Urinary bladder (tissue), 4 donors: ENCODE results near the gene ZSCAN25. TPM values are rescaled to one million over a fixed set of nuclear protein-coding genes. Genes with fewer than 3 reads are reported as not detected.

Source experiments
- DNase-seq: peaks from one replicate; pipeline ENCODE4 v3.0.0-alpha.2; 2015; ENCODE audit errors: extremely low spot score
- H3K27ac ChIP-seq: one replicate; pipeline ENCODE4 v1.5.1; 2013; ENCODE audit warnings: low read depth, mild to moderate bottlenecking, moderate library complexity
- H3K36me3 ChIP-seq: one replicate; pipeline ENCODE4 v1.6.1; 2013; ENCODE audit warnings: mild to moderate bottlenecking, moderate library complexity; ENCODE audit not compliant: insufficient read depth
- H3K4me1 ChIP-seq: one replicate; pipeline ENCODE4 v1.6.1; 2013; ENCODE audit warnings: mild to moderate bottlenecking, moderate library complexity; ENCODE audit not compliant: insufficient read depth
- H3K4me3 ChIP-seq: one replicate; pipeline ENCODE4 v1.5.1; 2013; ENCODE audit warnings: low read depth, low read length
- WGBS: extraction: QIAGEN DNeasy Blood & Tissue Kit; methylation state at CpG from one replicate; pipeline ENCODE4 v1.1.7; 2013; 5-methylcytosine and 5-hydroxymethylcytosine counted together
- polyA plus RNA-seq: library from polyadenylated mRNA; stranded (reverse); fragments of 200-250 nt; gene quantifications from one replicate; pipeline ENCODE4 v1.2.3, GENCODE V29; 2013
- total RNA-seq: library from RNA; depleted of rRNA; stranded (reverse); fragments of >200 nt; gene quantifications from one replicate; pipeline ENCODE4 v1.2.3, GENCODE V29; 2014
- donor health status: healthy with polysubstance abuse.
- donor health status: healthy.

The ZSCAN25 gene
- total and polyA plus RNA-seq, 2 donors = 7.9 to 12.7 TPM

GRCh38 chr7:99599836-99600235 lies 16.9 kb upstream of the ZSCAN25 start:
- DNase-seq = no peak
- H3K36me3 ChIP-seq = no peaks in the 10 kb centered on the region
- no peak overlapping the region for H3K27ac ChIP-seq
- WGBS = 66% methylated on average over 4 of the region's 4 CpGs
- H3K4me1 ChIP-seq = no peaks in the 10 kb centered on the region
- H3K4me3 ChIP-seq = no peak overlapping the region

- no peaks in the 10 kb centered on the region for H3K36me3 ChIP-seq
- no peaks in the 10 kb centered on the region for H3K4me1 ChIP-seq
- DNase-seq = no peak
- no peak overlapping the region for H3K4me3 ChIP-seq
- no peak overlapping the region for H3K27ac ChIP-seq
- 57% methylated on average over 7 of the region's 7 CpGs for WGBS
Measured at GRCh38 chr7:99601656-99602310, 15.0 kb upstream of the ZSCAN25 start.

GRCh38 chr7:99605527-99605926 lies 11.2 kb upstream of the ZSCAN25 start:
- Histone ChIP-seq H3K4me3 (no peak overlapping the region), H3K27ac (no peak overlapping the region), H3K4me1 (no peaks in the 10 kb centered on the region), H3K36me3 (no peaks in the 10 kb centered on the region)
- DNase-seq = no peak
- WGBS = 94% methylated on average over 7 of the region's 7 CpGs

- no peak for DNase-seq
- Histone ChIP-seq H3K4me3 (no peak overlapping the region), H3K36me3 (no peaks in the 10 kb centered on the region), H3K4me1 (no peaks in the 10 kb centered on the region), H3K27ac (no peak overlapping the region)
- WGBS = 73% methylated on average over 8 of the region's 8 CpGs
Measured at GRCh38 chr7:99606531-99606930, 10.2 kb upstream of the ZSCAN25 start.

GRCh38 chr7:99607548-99607947 lies 9.2 kb upstream of the ZSCAN25 start:
- no peak overlapping the region for H3K4me3 ChIP-seq
- no peak for DNase-seq
- no peaks in the 10 kb centered on the region for H3K4me1 ChIP-seq
- H3K27ac ChIP-seq = no peak overlapping the region
- H3K36me3 ChIP-seq = no peaks in the 10 kb centered on the region
- 74% methylated on average over 9 of the region's 9 CpGs for WGBS

GRCh38 chr7:99614495-99614894 lies 2.3 kb upstream of the ZSCAN25 start:
- H3K4me1 ChIP-seq = peaks cover 2% of the 10 kb centered on the region
- no peak for DNase-seq
- H3K27ac ChIP-seq = no peak overlapping the region
- H3K36me3 ChIP-seq = no peaks in the 10 kb centered on the region
- no peak overlapping the region for H3K4me3 ChIP-seq
- 64% methylated on average over 3 of the region's 3 CpGs for WGBS

- H3K4me1 ChIP-seq = peaks cover 2% of the 10 kb centered on the region
- H3K36me3 ChIP-seq = no peaks in the 10 kb centered on the region
- WGBS = 90% methylated on average over 5 of the region's 5 CpGs
- H3K27ac ChIP-seq = no peak overlapping the region
- DNase-seq = no peak
- H3K4me3 ChIP-seq = peak overlapping the region; percentile 93
Measured at GRCh38 chr7:99615989-99616358, 772 bp upstream of the ZSCAN25 start.

GRCh38 chr7:99617192-99617781 lies 541 bp downstream of the ZSCAN25 start:
- Histone ChIP-seq H3K4me3 (peak overlapping the region; percentile 93), H3K27ac (peak overlapping the region; percentile 63), H3K4me1 (peaks cover 2% of the 10 kb centered on the region), H3K36me3 (no peaks in the 10 kb centered on the region)
- 16% methylated on average over 22 of the region's 22 CpGs for WGBS
- no peak for DNase-seq

GRCh38 chr7:99618726-99619125 lies 2.0 kb downstream of the ZSCAN25 start:
- H3K4me3 ChIP-seq = no peak overlapping the region
- 88% methylated on average over 3 of the region's 3 CpGs for WGBS
- no peak overlapping the region for H3K27ac ChIP-seq
- peaks cover 2% of the 10 kb centered on the region for H3K4me1 ChIP-seq
- no peaks in the 10 kb centered on the region for H3K36me3 ChIP-seq
- DNase-seq = no peak

- H3K36me3 ChIP-seq = peaks cover 2% of the 10 kb centered on the region
- WGBS = 94% methylated on average over 18 of the region's 18 CpGs
- no peak overlapping the region for H3K4me3 ChIP-seq
- no peak overlapping the region for H3K27ac ChIP-seq
- DNase-seq = no peak
- H3K4me1 ChIP-seq = peaks cover 2% of the 10 kb centered on the region
Measured at GRCh38 chr7:99619571-99620130, 2.9 kb downstream of the ZSCAN25 start.

GRCh38 chr7:99621271-99621670 lies 4.5 kb downstream of the ZSCAN25 start:
- WGBS = 92% methylated on average over 5 of the region's 5 CpGs
- Histone ChIP-seq H3K4me3 (no peak overlapping the region), H3K27ac (no peak overlapping the region), H3K4me1 (peaks cover 2% of the 10 kb centered on the region), H3K36me3 (peaks cover 3% of the 10 kb centered on the region)
- no peak for DNase-seq

GRCh38 chr7:99622596-99622995 lies 5.8 kb downstream of the ZSCAN25 start:
- no peak for DNase-seq
- WGBS = 95% methylated on average over 10 of the region's 10 CpGs
- no peaks in the 10 kb centered on the region for H3K4me1 ChIP-seq
- peaks cover 5% of the 10 kb centered on the region for H3K36me3 ChIP-seq
- H3K4me3 ChIP-seq = no peak overlapping the region
- H3K27ac ChIP-seq = no peak overlapping the region

- no peak for DNase-seq
- no peaks in the 10 kb centered on the region for H3K4me1 ChIP-seq
- peaks cover 6% of the 10 kb centered on the region for H3K36me3 ChIP-seq
- H3K27ac ChIP-seq = no peak overlapping the region
- no peak overlapping the region for H3K4me3 ChIP-seq
- WGBS = 88% methylated on average over 7 of the region's 7 CpGs
Measured at GRCh38 chr7:99623091-99623693, 6.4 kb downstream of the ZSCAN25 start.
